Naive B cell (primary cell): Measurements from ENCODE around the gene SLC34A2. TPM values are rescaled to one million over a fixed set of nuclear protein-coding genes. Genes with fewer than 3 reads are reported as not detected.
A peak's percentile ranks its signal among the peaks of the same experiment; 100 is the strongest.
"Not testable (repeated sequence)": the region's sequence is repeated elsewhere in the genome, so short reads cannot be mapped to it uniquely, and the experiment has no call there.

Experiments used
- ATAC-seq, 2 donors: fragments of 150-1000 bp; cut with Tn5 transposase; 2 replicates each; pipeline ENCODE4 v1.10.0; 2021; ENCODE audit warnings: low read depth in 2 of 2, mild to moderate bottlenecking in 2 of 2, moderate library complexity in 2 of 2
- DNase-seq: peaks from one replicate; pipeline ENCODE4 v3.0.0; 2022
- H3K27ac Mint-ChIP-seq, 6 donors: one replicate each; pipeline ENCODE4 v1.8.0; 2020 to 2022; ENCODE audit warnings: mild to moderate bottlenecking in 6 of 6, mixed read lengths in 6 of 6, moderate library complexity in 5 of 6, inconsistent platforms in 2 of 6
- H3K27me3 Mint-ChIP-seq, 3 donors: one replicate each; pipeline ENCODE4 v1.8.0; 2021 to 2022; ENCODE audit warnings: mixed read lengths in 3 of 3, mild to moderate bottlenecking in 1 of 3
- H3K36me3 Mint-ChIP-seq, 2 donors: one replicate each; pipeline ENCODE4 v1.8.0; 2020 to 2022; ENCODE audit warnings: mixed read lengths in 2 of 2, inconsistent platforms in 1 of 2, mild to moderate bottlenecking in 1 of 2
- H3K4me1 Mint-ChIP-seq, 3 donors: one replicate each; pipeline ENCODE4 v1.8.0; 2020 to 2022; ENCODE audit warnings: mixed read lengths in 3 of 3, inconsistent platforms in 1 of 3, mild to moderate bottlenecking in 1 of 3, moderate library complexity in 1 of 3
- H3K4me3 Mint-ChIP-seq, 8 donors: one replicate each; pipeline ENCODE4 v1.8.0; 2020 to 2022; ENCODE audit warnings: mild to moderate bottlenecking in 8 of 8, mixed read lengths in 8 of 8, moderate library complexity in 8 of 8, inconsistent platforms in 2 of 8
- H3K9me3 Mint-ChIP-seq, 7 donors: one replicate each; pipeline ENCODE4 v1.8.0; 2020 to 2022; ENCODE audit warnings: mixed read lengths in 7 of 7, mild to moderate bottlenecking in 5 of 7, inconsistent platforms in 2 of 7, moderate library complexity in 1 of 7
- polyA plus RNA-seq, 6 donors: library from polyadenylated mRNA; unstranded; fragments of 300-500 nt; fragmentation: Illumina TruSeq; gene quantifications; one replicate each; pipeline ENCODE4 v1.2.3, GENCODE V29; 2021; ENCODE audit warnings: low read depth in 6 of 6

SLC34A2 gene
- polyA plus RNA-seq = not detected

GRCh38 chr4:25654971-25655963 lies at the start of gene SLC34A2:
Gene SLC34A2 (plus strand): TSS chr4:25655851. CDS start chr4:25662501, 6,650 bp downstream.
- H3K4me3 Mint-ChIP-seq = peak within 1 kb of the TSS in 1 of 8 donors; percentile 52
- no peaks in the 10 kb centered on the region for H3K9me3 Mint-ChIP-seq
- H3K36me3 Mint-ChIP-seq = no peaks in the 10 kb centered on the region
- no peak for DNase-seq
- peaks cover 32 to 41% (median 34%) of the 10 kb centered on the region in 3 donors for H3K27me3 Mint-ChIP-seq
- peaks cover 0 to 10% (median 0%) of the 10 kb centered on the region in 3 donors for H3K4me1 Mint-ChIP-seq
- ATAC-seq = no peak
- peak within 1 kb of the TSS in 1 of 6 donors; percentile 79 for H3K27ac Mint-ChIP-seq

GRCh38 chr4:25608644-25609043 lies 47.0 kb upstream of the SLC34A2 start:
- Mint-ChIP-seq H3K4me1 (no peaks in the 10 kb centered on the region), H3K4me3 (no peak overlapping the region), H3K27me3 (no peaks in the 10 kb centered on the region), H3K36me3 (no peaks in the 10 kb centered on the region), H3K9me3 (peaks cover 0 to 3% (median 0%) of the 10 kb centered on the region in 7 donors), H3K27ac (no peak overlapping the region)
- DNase-seq = no peak
- no peak for ATAC-seq

- peaks cover 0 to 4% (median 0%) of the 10 kb centered on the region in 7 donors for H3K9me3 Mint-ChIP-seq
- ATAC-seq = no peak
These were observed 45.7 kb upstream of the SLC34A2 start for GRCh38 chr4:25609976-25610375.

GRCh38 chr4:25613613-25614012 lies 42.0 kb upstream of the SLC34A2 start:
- H3K9me3 Mint-ChIP-seq, H3K27me3 Mint-ChIP-seq, ATAC-seq, H3K36me3 Mint-ChIP-seq, H3K4me1 Mint-ChIP-seq, DNase-seq, H3K27ac Mint-ChIP-seq, H3K4me3 Mint-ChIP-seq: not testable (repeated sequence)

More at GRCh38 chr4:25609976-25610375, 45.7 kb upstream of the SLC34A2 start:
- Mint-ChIP-seq H3K27ac (no peak overlapping the region), H3K36me3 (no peaks in the 10 kb centered on the region), H3K4me3 (no peak overlapping the region), H3K4me1 (peaks cover 0 to 3% (median 0%) of the 10 kb centered on the region in 3 donors), H3K27me3 (no peaks in the 10 kb centered on the region)
- DNase-seq = no peak

- H3K9me3 Mint-ChIP-seq = peaks cover 0 to 4% (median 0%) of the 10 kb centered on the region in 7 donors
- no peak for DNase-seq
- H3K4me3 Mint-ChIP-seq = no peak overlapping the region
- no peak overlapping the region for H3K27ac Mint-ChIP-seq
- peaks cover 0 to 3% (median 0%) of the 10 kb centered on the region in 3 donors for H3K4me1 Mint-ChIP-seq
- no peak for ATAC-seq
- no peaks in the 10 kb centered on the region for H3K36me3 Mint-ChIP-seq
- no peaks in the 10 kb centered on the region for H3K27me3 Mint-ChIP-seq
These were observed 40.8 kb upstream of the SLC34A2 start for GRCh38 chr4:25614807-25615206.

- Mint-ChIP-seq H3K27ac (no peak overlapping the region), H3K36me3 (no peaks in the 10 kb centered on the region), H3K9me3 (peaks cover 0 to 2% (median 0%) of the 10 kb centered on the region in 7 donors), H3K4me1 (no peaks in the 10 kb centered on the region), H3K27me3 (peaks cover 0 to 6% (median 4%) of the 10 kb centered on the region in 3 donors), H3K4me3 (no peak overlapping the region)
- ATAC-seq (no peak), DNase-seq (no peak)
These were observed 34.4 kb upstream of the SLC34A2 start for GRCh38 chr4:25621027-25621930.

GRCh38 chr4:25624616-25625015 lies 31.0 kb upstream of the SLC34A2 start:
- peaks cover 0 to 2% (median 0%) of the 10 kb centered on the region in 7 donors for H3K9me3 Mint-ChIP-seq
- ATAC-seq (no peak), DNase-seq (no peak)
- H3K4me3 Mint-ChIP-seq = no peak overlapping the region
- no peaks in the 10 kb centered on the region for H3K4me1 Mint-ChIP-seq
- peaks cover 0 to 6% (median 4%) of the 10 kb centered on the region in 3 donors for H3K27me3 Mint-ChIP-seq
- no peak overlapping the region for H3K27ac Mint-ChIP-seq
- no peaks in the 10 kb centered on the region for H3K36me3 Mint-ChIP-seq

- no peak overlapping the region for H3K27ac Mint-ChIP-seq
These were observed 27.2 kb upstream of the SLC34A2 start for GRCh38 chr4:25628451-25628850.

GRCh38 chr4:25632135-25632534 lies 23.5 kb upstream of the SLC34A2 start:
- peaks cover 0 to 7% (median 0%) of the 10 kb centered on the region in 7 donors for H3K9me3 Mint-ChIP-seq
- ATAC-seq = no peak
- peaks cover 0 to 11% (median 0%) of the 10 kb centered on the region in 3 donors for H3K27me3 Mint-ChIP-seq

More at GRCh38 chr4:25628451-25628850, 27.2 kb upstream of the SLC34A2 start:
- H3K36me3 Mint-ChIP-seq = no peaks in the 10 kb centered on the region
- H3K27me3 Mint-ChIP-seq = peaks cover 0 to 11% (median 0%) of the 10 kb centered on the region in 3 donors
- DNase-seq = no peak
- no peak overlapping the region for H3K4me3 Mint-ChIP-seq
- no peaks in the 10 kb centered on the region for H3K4me1 Mint-ChIP-seq
- peaks cover 0 to 1% (median 0%) of the 10 kb centered on the region in 7 donors for H3K9me3 Mint-ChIP-seq
- no peak for ATAC-seq

GRCh38 chr4:25633541-25633940 lies 22.1 kb upstream of the SLC34A2 start:
- ATAC-seq = no peak
- Mint-ChIP-seq H3K9me3 (peaks cover 0 to 7% (median 0%) of the 10 kb centered on the region in 7 donors), H3K4me1 (no peaks in the 10 kb centered on the region), H3K36me3 (no peaks in the 10 kb centered on the region), H3K27ac (no peak overlapping the region), H3K27me3 (peaks cover 0 to 11% (median 0%) of the 10 kb centered on the region in 3 donors), H3K4me3 (no peak overlapping the region)
- DNase-seq = no peak

More at GRCh38 chr4:25632135-25632534, 23.5 kb upstream of the SLC34A2 start:
- Mint-ChIP-seq H3K4me3 (no peak overlapping the region), H3K36me3 (no peaks in the 10 kb centered on the region), H3K4me1 (no peaks in the 10 kb centered on the region), H3K27ac (no peak overlapping the region)
- DNase-seq = no peak

- no peak overlapping the region for H3K27ac Mint-ChIP-seq
- DNase-seq = no peak
- H3K36me3 Mint-ChIP-seq = no peaks in the 10 kb centered on the region
- ATAC-seq = no peak
- H3K27me3 Mint-ChIP-seq = peaks cover 0 to 11% (median 0%) of the 10 kb centered on the region in 3 donors
- H3K4me1 Mint-ChIP-seq = no peaks in the 10 kb centered on the region
- H3K4me3 Mint-ChIP-seq = no peak overlapping the region
- peaks cover 0 to 7% (median 0%) of the 10 kb centered on the region in 7 donors for H3K9me3 Mint-ChIP-seq
These were observed 20.1 kb upstream of the SLC34A2 start for GRCh38 chr4:25635501-25635900.

- no peak for ATAC-seq
- Mint-ChIP-seq H3K9me3 (peaks cover 0 to 7% (median 0%) of the 10 kb centered on the region in 7 donors), H3K27ac (peak overlapping the region in 1 of 6 donors; percentile 49)
These were observed 17.9 kb upstream of the SLC34A2 start for GRCh38 chr4:25637581-25638220.

GRCh38 chr4:25638221-25638601 lies 17.4 kb upstream of the SLC34A2 start:
- Mint-ChIP-seq H3K27me3 (no peaks in the 10 kb centered on the region), H3K36me3 (no peaks in the 10 kb centered on the region)

More at GRCh38 chr4:25637581-25638220, 17.9 kb upstream of the SLC34A2 start:
- Mint-ChIP-seq H3K36me3 (no peaks in the 10 kb centered on the region), H3K4me3 (no peak overlapping the region), H3K27me3 (no peaks in the 10 kb centered on the region), H3K4me1 (no peaks in the 10 kb centered on the region)
- DNase-seq = no peak

More at GRCh38 chr4:25638221-25638601, 17.4 kb upstream of the SLC34A2 start:
- ATAC-seq = no peak
- Mint-ChIP-seq H3K4me3 (no peak overlapping the region), H3K4me1 (no peaks in the 10 kb centered on the region), H3K9me3 (peaks cover 0 to 7% (median 0%) of the 10 kb centered on the region in 7 donors), H3K27ac (no peak overlapping the region)
- DNase-seq = no peak
